Astrocyte of the spinal cord (primary cell): ENCODE results near the gene MRPL28.

Source experiments
- DNase-seq: peaks from one replicate; pipeline ENCODE4 v3.0.0; 2011; ENCODE audit warnings: low read depth, low spot score
- H3K4me3 ChIP-seq: 2 replicates; pipeline ENCODE4 v1.5.1; 2011; ENCODE audit warnings: low read depth, mild to moderate bottlenecking, low read length, moderate library complexity
- CTCF ChIP-seq: IDR thresholded peaks from 2 replicates; pipeline ENCODE4 v1.5.1; 2012; ENCODE audit warnings: low read depth, mild to moderate bottlenecking, low read length, inconsistent platforms
- in situ Hi-C: cut with HindIII; loops from 2 replicates; pipeline ENCODE4 v1.10.0; 2017; ENCODE audit warnings: low sequenced_read_pairs

MRPL28 gene

GRCh38 chr16:377419-377951, 7.1 kb upstream of the MRPL28 start:
- DNase-seq: no peak
- no peak overlapping the region for H3K4me3 ChIP-seq
- TF ChIP-seq CTCF: no peak
- in situ Hi-C loops: no loop called here

GRCh38 chr16:376817-377418, 6.6 kb upstream of the MRPL28 start:
- in situ Hi-C loops: no loop called here

GRCh38 chr16:375927-376816, 5.8 kb upstream of the MRPL28 start:
- TF ChIP-seq CTCF: no peak
- in situ Hi-C loops: no loop called here
- H3K4me3 ChIP-seq: no peak overlapping the region
- no peak for DNase-seq

More at GRCh38 chr16:376817-377418, 6.6 kb upstream of the MRPL28 start:
- no peak for TF ChIP-seq CTCF
- no peak for DNase-seq
- H3K4me3 ChIP-seq: no peak overlapping the region

GRCh38 chr16:375212-375611, 4.9 kb upstream of the MRPL28 start:
- in situ Hi-C loops: no loop called here
- H3K4me3 ChIP-seq: no peak overlapping the region

GRCh38 chr16:374616-374926, 4.2 kb upstream of the MRPL28 start:
- in situ Hi-C loops: no loop called here

More at GRCh38 chr16:375212-375611, 4.9 kb upstream of the MRPL28 start:
- DNase-seq: no peak
- no peak for TF ChIP-seq CTCF

More at GRCh38 chr16:374616-374926, 4.2 kb upstream of the MRPL28 start:
- no peak for TF ChIP-seq CTCF
- no peak overlapping the region for H3K4me3 ChIP-seq
- no peak for DNase-seq
